GM21367 (cell line): ENCODE measurements around the gene NT5C1A.

Experiments used
- ATAC-seq: cut with Tn5 transposase; IDR thresholded peaks from one replicate; pipeline ENCODE4 v1.9.1; 2021; ENCODE audit not compliant: unreplicated experiment

The NT5C1A gene

DNA sequence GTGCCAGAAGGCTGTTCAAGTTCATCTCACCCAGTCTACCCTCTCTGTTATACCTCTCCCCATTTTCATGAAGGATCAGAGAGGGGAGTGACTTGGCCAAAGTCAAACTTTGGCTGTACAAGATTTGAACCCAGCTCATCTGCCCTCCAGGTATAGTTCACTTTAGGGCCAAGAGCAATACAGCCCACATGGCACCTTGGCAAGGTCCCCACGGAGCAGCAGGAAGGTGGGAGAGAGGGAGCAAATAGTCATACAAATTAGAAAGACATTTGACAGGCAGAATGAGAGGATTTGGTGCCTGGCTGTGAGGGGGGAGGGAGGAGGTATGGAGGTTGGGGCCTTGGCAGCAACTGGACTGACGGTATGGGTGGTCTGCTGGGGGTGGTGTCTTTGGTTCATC, 18.3 kb upstream of the NT5C1A start:
- ATAC-seq, result no peak

DNA sequence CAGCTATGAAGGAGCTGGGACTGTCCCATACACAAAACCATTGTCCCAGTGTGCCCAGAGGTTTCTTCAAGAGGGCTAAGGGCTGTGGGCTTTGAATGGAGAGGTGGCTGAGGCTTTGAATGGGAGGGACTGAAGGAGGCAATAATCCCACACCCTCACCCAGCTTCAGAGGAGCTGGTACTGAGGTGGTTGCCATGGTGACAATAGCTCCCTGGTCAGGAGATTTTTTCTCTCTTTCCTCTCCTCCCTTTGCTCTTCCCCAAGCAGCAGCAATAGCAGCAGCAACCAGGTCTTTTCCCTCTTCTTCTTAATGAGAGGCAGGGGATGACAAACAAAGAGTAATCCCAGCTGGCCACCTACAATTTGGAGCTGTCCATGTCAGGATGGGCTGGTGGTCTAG, 17.7 kb upstream of the NT5C1A start:
- ATAC-seq, result no peak

DNA sequence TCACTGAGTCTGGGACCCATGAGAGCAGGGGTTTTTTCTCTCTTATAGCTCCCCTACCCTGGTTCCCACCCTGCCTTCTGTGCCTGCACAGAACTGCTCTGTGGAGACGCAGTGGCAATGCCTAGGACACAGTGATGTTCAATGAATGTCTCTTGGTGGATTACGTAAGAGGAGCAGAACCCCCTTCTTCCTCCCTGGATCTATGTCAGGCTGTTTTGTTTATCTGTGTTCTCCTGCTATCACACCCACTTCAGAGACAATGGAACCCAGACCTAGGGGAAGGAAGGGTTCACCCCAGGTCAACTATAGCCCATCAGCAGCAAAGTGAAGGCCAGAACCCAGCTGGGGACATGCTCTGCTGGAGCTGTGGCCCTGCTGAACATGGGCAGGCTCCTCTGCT, 17.3 kb upstream of the NT5C1A start:
- no peak for ATAC-seq

DNA sequence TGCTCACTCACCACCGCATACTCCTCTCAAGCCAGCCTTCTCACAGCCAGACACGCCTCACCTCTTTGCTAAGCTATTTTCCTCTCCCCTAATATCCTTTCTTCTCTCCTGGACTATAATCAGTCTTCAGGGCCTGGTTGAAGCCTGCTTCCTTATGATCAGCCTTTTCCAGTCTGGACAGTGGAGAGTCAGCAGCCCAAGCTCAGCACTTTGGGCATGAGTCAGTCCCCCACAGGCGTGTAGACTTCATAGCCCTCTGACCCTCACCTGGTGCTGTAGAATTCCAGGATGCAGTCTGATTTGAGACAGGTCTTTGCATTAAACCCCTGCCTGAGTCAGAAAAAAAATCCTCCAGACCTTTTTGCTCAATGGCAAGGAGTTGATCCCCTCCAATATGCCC, 16.8 kb upstream of the NT5C1A start:
- no peak for ATAC-seq

DNA sequence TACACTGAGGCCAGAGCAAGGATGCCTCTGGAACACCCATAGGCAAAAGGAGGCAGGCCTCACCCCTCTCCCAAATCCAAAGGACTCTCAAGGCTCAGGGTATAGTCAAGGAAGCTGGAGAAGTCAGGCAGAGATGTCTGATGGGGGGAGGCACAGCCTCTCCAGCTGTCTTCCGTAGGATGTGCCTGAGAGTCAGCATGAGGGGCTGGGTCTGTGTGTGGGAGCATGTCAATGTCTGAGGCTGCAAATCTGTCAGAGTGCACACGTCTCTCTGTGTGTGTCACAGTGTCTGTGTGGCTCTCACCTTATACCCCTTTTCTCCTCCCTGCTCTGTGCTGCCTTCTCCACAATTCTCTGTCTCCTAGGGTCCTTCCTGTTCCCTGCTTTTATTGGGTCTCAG, 15.3 kb upstream of the NT5C1A start:
- ATAC-seq, result no peak

DNA sequence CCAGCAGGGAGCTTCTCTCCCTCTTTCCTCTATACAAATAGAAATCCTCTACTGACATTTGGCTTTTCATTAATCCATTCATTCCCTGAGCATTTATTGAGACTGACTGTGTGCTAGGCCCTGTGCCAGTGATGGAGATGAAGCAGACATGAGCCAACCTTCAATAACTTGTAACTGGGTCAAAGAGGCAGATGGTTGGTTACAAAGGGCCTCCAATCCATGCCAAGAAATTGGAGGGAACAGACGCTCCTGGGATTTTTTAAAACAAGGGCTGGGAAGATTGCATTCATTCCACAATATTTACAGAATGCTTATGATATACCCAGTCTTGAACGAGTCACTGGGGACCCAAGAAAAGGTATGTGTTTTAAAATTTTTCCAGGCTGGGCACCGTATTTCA, 13.2 kb upstream of the NT5C1A start:
- ATAC-seq, result no peak

DNA sequence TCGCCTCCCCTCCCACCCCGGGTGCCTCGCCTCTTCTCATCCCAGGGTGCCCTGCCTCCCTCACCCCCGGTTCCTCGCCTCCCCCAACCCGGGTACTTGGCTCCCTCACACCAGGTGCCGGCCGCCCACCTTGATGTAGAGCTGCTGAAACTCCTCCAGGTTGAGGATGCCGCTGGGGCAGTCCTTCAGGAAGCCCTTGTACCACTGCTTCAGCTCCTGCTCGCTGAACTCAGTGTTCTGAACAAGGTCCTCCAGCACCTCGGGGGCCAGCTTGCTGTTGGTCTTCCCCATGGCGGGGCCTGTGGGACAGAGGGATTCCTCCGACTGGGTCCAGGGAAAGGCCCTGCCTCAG, 12.4 kb upstream of the NT5C1A start:
- no peak for ATAC-seq

DNA sequence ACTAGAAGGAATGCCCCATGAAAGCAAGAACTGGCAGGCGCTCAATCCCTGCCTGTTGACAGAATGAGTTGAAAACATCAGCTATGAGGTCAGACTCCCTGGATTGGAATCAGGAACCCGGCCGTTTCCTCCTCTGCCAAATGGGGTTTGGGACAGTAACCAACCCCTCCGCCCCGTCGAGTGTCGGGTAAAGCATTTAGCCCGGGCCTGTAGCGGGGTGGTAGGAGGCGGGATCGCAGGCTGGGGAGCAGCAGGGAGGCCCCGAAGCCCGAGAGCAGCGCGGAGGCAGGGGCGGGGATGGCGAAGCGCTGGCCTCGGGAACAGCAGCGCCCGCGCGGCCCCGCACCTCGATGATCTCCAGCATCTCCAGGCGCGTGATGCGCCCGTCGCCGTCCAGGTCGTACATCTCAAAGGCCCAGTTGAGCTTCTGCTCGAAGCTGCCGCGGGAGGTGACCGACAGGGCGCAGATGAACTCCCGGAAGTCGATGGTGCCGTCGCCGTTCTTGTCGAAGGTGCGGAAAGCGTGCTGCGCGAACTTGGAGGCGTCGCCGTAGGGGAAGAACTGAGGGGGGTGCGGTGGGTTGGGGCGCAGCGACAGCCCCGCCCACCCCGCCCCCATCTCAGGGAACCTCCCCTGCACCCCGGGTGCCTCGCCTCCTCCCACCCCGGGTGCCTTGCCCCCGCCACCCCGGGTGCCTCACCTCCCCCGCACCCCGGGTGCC, 11.8 kb upstream of the NT5C1A start:
- ATAC-seq, result no peak

DNA sequence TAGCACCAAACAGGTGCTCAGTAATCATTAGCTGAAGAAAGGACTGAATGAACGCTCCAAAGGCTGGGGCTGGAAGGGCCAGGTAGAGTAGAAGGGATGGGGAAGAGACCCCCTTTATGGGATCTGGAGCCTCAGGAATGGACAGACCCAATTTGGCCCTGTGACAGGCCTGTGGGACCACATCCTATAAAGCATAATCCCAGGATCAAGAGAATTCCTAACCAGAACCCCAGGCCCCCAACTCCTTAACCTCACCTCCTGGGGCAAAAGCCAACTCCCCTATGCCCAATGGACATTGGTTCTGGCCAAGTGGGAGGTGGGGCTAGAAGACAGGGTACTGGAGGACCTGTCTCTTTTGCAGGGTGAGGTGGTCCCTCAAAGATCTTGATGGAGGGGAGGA, 10.1 kb upstream of the NT5C1A start:
- no peak for ATAC-seq

DNA sequence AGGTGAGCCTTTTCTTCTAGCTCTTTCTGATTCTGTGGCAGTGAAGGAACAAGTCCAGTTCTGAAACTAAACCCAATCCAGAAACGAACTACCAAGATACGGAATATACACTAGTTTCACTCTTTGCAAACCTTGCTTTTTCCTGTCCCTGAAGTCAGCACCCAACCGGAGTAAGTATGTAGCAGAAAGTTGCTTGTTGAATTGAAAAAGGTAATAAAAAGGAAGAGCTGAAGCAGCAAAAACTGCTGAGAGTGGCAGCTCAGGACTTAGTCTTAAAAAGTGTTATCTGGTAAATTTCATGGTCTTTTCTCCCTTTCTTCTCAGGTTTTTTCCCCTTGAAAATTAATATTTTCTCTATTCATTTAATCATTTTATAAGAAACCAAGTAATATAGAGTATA, 9.4 kb upstream of the NT5C1A start:
- ATAC-seq, result no peak

DNA sequence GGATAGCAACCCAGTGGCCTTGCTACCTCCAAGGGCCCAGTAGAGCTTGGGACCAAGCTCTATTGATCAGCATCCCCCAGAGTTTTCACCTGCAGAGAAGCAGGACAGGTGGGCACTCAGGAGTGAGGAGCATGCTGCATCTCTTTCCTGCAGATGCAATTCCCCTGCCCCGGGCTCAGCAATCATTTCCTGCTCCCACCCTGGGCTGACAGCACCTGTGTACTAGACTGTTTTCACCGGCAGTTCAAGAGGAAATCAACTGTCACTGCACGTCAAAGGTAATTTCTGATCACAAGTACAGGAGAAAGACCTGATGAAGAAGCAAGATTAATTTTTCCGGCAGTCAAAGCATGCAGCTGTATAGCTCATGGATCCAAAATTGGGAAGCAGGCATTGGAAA, 8.8 kb upstream of the NT5C1A start:
- ATAC-seq, result no peak

DNA sequence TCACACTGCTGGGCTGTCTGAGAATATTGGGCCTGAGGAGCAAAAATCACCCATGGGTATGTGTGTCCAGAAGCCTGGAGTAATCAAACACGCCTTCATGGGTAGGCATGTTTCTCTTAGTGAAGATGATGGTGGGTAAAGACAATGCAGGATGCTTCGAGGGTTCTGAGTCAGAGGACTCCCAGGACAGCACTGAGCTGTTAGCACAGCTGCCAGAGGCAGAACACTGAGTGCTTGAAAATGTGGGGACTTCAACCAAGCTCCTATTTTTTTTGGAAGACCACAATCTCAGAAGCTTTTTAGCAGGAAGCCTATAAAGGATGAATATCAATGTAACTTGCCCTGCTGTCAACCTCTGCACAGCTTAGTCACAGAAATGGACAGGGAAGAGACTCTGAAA, 7.9 kb upstream of the NT5C1A start:
- no peak for ATAC-seq

DNA sequence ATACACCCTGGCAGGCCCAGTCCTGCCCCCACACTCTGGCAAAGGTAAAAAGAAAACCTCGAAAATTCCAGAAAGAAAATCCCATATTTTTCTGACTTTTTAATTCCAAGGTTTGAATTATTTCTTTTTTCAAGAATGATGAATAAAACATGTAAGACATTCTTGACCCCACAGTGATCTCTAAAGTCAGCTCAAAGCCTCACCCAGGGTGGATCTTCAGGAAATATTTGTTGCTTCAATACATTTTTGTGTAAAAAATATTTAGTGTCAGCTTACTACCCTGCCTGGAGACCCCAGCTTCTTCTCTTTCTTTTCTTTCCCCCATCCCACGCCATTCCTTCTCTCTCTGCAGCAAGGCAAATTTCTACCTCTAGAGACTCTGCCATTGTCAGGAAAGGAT, 7.0 kb upstream of the NT5C1A start:
- ATAC-seq, result no peak

DNA sequence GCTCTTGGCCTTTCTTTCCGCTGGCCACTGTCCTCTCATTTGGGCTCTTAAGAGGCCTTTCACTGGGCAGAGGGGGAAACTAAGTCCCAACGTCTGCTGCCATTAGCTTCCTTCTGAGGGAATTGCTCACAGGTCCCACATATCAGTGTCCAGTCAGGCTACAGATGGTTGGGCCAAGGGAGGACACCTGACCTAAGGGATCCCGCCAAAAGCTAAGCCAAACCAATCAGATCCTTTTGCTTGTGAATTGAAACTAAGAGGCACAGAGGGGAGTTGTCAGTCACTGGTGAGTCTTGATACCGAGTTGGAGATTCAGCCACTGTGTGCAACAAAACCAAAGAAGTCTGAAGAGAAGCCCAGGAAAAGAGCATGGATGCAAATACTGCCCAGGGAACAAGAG, 5.7 kb upstream of the NT5C1A start:
- ATAC-seq, result no peak

DNA sequence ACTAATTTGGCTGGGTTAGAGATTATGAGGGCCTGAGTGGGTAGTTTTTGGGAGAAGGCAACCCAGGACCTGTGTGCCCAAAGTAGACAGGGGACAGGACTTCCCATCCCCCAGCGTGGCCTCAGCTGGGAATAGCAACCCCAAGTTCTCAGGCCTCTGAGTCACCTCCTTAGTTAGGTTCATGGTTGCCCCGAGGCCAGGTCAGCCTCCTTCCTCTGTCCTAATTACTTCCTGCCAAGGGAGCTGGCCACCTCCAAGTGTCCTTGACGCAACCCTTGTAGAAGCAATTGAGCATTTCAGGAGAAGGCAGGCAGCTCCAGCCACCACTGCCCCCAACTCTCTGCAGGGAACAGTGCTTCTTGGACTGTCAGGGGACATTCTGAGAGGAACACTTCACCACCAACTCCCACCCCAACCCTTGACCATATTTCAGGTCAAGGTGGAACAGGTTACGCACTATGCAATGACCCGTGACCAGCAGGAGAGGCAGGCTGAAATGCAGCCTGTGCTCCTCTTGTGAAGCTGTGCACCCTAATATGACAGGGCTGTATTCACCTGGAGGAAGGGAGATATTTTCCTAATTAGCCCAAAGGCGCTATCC, 5.1 kb upstream of the NT5C1A start:
- ATAC-seq, result no peak

DNA sequence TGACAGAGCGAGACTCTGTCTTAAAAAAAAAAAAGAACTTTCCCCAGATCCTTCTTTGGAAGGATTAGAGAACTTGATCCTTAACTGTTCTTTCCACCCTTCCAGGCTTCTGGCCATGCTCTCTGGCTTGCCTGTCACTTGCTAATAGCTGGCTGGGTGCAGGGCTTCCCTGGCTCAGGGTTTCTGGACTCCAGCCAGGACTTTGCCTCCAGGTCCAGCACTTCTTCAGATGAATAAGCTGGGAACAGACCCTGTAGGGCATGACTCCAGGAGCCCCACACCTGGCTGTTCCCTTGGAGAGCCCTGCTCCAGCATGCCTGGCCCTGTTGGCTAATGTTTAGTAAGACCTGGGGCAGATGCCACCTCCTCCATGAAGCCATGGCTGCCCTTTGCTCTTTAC, 3.3 kb upstream of the NT5C1A start:
- ATAC-seq, result no peak

DNA sequence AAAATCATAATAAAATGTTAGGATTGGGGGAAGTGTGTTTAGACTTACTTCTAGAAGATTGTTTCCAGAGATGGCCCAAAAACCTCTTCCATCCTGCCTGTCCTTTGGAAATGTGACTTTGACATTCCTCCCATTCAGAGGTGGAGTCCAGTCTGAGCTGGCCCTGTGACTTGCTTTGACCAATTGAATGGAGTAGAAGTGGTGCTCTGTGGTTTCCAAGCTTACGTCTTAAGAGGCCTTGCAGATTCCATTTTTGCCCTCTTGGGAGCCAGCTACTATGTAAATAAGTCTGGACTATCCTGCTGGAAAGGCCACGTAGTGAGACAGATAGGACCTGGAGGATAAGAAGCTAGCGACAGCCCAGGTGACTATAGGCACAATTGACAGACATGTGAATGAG, 1.3 kb upstream of the NT5C1A start:
- no peak for ATAC-seq

DNA sequence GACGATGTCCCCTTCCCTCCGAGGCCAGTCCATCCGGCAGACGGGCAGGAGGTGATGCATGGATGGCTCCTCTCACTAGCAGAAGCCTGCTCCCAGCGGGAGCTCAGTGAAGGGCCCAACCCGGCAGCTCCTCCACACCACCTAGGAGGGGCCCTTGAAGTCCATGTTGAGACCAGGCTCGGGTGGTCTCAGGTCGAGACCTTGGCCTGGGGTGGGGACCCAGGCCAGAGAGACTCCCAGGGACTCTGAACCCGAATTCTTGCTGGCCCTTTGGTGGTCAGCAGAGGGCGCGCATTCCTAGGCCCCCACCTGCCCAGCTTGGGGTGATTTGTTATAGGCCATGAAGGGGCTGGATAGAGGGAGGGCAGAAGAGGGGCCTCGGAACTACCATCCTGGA, 642 bp upstream of the NT5C1A start:
- ATAC-seq, result no peak

DNA sequence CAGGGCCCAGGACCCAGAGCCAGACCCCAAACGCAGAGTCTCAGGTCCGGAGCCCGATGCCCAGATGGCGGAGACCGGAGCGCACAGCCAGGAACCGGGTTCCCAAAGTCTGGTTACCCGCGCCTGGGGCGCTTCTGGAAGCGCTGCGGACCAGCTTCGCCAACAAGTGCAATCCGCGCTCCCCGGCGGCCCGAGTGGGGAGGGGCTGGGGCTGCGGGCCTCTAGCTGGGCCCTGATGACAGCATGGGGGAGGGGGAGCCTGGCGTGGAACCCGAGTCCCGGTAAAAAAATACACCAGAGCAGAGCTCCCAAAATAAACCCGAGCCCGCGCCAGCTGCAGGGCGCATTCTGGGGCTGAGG, 494 bp downstream of the NT5C1A start:
- ATAC-seq, result no peak

DNA sequence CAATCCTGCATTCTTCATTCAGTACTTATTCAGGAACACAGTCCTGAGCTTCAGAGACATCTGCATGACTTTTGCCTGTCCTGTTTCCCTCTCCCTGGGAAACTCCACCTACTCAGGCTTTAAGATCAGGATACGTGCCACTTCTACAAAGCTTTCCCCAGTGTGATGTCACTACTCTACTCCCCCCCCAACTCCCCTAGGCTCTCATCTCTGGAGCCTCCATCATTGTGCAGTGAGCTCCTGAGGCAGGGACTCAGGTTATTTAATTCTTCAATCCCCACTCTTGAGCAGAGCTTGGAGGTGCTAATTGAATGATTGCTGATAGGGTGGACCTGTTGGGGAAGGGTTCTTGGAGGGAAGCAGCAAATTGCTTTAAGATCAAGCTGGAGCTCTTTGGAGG, 1.2 kb downstream of the NT5C1A start:
- ATAC-seq, result no peak

DNA sequence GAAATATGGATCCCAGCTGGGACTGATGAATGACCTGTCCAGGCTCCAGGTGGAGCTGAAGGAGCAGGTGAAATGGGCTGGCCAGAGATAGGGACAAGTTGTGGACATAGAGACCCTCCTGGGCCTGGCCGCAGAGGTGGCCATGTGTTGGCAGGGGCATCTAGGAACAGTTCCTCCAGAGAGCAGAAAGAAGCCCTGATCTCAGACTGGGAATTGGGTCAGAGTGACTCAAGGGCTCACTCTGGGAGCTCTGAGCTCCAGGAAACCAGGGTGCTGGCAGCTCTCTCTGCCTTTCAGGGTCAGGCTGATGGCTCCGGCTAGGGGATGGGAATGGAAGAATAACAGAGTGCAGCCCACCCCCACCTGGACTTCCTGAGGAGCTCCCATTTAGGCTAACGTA, 3.0 kb downstream of the NT5C1A start:
- ATAC-seq, result no peak

DNA sequence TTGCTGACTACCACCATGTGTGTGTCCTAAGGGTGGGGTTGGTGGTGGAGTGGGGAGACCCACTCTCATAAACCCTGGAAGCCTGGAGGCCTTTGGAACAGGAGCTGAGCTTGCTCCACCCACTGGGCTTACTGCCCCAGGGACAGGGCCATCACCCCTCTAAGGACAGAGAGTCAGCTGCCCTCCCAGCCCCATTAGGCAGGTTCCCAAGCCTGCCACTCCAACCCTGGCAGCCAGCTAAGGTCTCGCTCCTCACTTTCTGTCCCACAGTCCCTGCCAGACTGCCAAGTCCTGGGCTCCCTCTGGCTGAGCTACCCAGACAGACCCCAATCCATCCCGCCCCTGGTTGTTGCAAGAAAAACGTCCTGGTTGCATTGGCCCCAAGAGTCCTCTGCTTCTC, 3.8 kb downstream of the NT5C1A start:
- ATAC-seq, result no peak

DNA sequence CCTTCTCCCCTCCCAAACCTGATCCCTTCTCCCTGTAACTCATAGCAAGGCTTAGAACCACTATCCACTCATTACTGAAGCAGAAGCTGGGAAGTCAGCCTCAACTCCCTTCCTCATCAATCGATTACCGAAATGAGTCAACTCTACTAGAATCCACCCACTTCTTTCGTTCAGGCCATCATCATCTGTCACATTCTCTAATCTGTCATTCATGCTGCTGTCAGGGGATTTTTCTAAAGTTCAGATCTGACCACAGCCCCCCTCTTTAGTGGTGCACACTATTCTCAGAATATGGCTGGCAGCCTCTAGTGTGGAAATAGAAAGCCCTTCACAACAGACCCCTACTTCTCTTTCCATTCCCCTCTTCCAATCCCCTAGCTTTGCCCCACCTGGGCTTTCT, 5.1 kb downstream of the NT5C1A start:
- peak; percentile 71 for ATAC-seq
